CD4-positive, alpha-beta T cell treated with Interleukin-21 for 1 hour (primary cell): Measurements from ENCODE around the gene MYO15B.

Source experiments
- DNase-seq: peaks from one replicate; pipeline ENCODE4 v3.0.0-alpha.2; 2020

MYO15B gene

DNA sequence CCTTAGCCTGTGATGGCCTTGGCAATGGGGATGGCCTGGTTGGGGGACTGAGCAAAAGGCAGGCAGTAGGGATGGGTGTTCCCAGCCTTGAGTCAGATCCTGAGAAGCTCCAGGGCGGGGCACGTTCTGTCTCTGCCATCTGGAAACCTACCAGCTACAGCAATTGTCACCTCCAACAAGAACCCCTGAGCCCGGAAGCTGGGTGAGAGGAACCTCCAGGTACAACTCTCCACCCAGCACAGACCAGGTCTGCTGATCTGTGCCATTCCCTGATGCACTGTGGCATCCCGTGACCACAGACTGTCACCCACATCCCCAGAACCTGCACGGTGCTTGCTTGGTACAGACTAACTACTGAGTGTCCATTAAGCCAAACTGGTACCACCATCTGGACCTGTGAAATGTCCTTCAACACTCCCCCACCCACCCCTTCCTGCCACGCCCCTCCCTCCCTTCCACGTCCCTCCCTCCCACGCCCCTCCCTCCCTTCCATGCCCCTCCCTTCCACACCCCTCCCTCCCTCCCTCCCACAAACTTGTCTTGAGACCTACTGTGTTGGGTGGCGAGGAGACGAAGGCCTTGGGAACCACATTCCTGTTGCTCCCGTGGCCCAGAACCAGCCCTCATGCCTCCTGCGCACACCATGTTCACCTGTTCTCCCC, 16.6 kb downstream of the MYO15B start:
- no peak for DNase-seq

DNA sequence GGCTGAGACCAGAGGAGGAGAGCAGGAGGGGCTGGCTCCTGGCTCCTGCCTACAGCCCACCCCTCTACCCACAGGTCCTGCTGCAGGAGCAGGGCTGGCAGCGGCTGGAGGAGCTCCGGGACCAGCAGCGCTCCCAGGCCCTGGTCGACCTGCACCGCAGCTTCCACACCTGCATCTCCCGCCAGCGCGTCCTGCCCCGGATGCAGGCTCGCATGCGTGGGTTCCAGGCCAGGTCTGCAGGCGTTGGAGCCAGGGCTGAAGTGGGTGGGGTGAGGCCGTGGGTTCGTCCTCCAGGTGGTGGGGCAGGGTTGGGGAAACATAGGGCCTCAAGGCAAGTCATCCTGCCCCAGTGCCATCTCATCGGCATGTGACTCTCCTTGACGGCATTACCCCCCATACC, 18.2 kb downstream of the MYO15B start:
- no peak for DNase-seq

- DNase-seq = no peak
Observed at GRCh38 chr17:75607086-75607485, 19.5 kb downstream of the MYO15B start.

GRCh38 chr17:75610103-75610984, 22.7 kb downstream of the MYO15B start:
- DNase-seq = no peak

DNA sequence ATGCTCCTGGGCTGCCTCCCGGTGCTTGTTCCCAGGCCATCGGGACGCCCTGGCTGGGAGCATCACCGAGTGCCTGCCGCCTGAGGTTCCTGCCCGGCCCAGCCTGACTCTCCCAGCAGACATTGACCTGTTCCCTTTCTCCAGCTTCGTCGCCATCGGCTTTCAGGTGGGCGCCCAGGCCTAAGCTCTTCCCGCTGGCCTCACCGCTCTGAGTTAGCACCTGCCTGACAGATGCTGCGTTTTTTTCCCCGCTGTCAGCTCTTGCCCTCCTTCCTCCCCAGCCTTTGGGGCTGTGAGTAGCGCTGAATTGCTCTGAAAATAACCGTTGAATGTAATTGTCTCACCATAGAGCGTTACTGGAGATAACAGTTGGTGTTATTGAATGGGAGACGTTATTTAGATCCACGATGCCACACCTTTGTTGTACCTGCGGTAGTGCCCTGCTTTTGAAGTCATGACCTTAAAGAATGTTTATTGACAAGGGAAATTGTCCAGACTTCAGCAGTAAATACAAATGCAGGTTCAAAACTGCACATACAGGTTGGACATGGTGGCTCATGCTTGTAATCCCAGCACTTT, 24.3 kb downstream of the MYO15B start:
- DNase-seq = no peak

GRCh38 chr17:75612906-75613626, 25.5 kb downstream of the MYO15B start:
- DNase-seq = no peak

DNA sequence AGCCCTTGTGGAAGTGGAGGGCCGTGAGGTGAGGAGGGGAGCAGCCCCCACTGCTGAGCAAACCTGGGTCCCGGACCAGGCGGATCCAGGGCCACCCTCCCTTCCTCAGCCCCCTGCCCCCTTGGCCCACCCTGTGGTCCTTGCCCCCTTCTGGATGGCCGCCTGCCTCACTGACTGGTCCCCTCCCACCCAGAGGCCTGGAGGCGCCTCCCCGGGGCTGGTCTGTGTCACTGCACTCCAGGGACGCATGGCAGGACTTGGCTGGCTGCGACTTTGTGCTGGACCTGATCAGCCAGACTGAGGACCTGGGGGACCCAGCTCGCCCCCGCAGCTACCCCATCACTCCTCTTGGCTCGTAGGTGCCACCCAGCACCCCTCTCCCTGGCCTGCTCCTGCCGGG, 26.4 kb downstream of the MYO15B start:
- no peak for DNase-seq

- DNase-seq = no peak
Observed at GRCh38 chr17:75614556-75615270, 27.1 kb downstream of the MYO15B start.

DNA sequence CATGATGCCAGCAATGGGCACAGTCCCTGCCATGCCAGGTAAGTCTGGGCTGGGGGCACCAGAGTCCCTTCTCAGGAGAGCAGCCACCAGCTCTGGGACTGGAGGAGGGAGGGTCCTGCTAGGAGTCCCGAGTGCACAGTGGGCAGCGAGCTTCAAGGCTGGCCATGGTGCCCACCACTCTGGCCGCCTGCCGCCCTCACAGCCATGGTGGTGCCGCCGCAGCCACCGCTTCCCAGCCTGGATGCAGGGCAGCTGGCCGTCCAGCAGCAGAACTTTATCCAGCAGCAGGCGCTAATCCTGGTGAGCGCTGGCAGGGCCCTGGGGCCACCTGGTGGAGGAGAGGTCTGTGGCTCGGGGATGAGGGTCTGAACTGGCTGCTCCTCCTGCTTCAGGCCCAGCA, 27.7 kb downstream of the MYO15B start:
- no peak for DNase-seq

DNA sequence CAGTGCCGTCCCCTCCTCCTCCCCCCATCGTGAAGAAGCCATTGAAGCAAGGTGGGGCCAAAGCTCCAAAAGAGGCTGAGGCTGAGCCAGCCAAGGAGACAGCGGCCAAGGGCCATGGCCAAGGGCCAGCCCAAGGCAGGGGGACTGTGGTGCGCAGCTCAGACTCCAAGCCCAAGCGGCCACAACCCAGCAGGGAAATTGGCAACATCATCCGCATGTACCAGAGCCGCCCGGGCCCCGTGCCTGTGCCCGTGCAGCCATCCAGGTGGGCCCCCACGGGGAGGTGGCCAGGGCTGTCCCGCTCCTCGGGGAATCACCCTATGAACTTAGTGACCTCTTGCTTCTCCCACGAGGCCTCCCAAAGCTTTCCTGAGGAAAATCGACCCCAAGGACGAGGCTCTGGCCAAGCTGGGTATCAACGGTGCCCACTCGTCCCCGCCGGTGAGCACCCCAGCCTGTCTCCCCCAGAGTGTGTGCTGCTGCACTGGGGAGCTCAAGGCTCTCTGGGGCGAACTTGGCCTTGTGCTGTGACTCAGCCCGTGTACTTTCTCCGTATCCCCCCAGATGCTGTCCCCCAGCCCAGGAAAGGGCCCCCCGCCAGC, 29.0 kb downstream of the MYO15B start:
- DNase-seq = no peak

DNA sequence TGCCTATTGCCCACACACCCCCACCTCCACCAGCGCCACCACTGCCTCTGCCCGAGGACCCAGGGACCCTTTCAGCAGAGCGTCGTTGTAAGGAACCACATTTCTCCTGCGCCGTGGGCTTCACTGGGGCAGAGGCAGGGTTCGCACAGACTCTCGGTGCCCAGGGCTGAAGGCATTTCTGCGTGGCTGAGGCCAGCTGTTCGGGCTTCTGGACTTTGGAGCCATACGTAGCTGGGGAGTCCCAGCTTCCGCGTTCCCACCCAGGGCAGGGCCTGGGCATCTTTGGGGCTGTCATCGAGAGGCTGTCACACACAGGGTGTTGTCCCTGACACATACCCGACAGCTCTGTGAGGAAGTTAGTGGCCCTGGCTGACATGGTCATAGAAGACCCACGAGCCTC, 29.6 kb downstream of the MYO15B start:
- no peak for DNase-seq

DNA sequence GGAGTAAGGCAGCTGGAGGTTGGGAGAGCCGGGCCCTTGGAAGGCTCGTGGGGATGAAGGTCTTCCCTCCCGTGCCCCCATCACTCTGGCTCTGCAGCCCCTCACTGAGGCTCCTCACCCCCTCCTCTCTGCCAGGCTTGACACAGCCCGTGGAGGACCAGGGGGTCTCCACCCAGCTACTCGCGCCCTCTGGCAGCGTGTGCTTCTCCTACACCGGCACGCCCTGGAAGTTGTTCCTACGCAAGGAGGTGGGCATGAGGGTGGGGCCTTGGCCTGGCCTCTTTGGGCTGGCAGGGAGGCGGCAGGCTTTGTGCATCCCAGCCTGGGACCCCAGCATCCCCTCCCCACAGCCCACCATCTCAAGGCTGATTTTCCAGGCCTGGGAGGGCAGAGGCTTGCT, 30.1 kb downstream of the MYO15B start:
- DNase-seq = no peak

DNA sequence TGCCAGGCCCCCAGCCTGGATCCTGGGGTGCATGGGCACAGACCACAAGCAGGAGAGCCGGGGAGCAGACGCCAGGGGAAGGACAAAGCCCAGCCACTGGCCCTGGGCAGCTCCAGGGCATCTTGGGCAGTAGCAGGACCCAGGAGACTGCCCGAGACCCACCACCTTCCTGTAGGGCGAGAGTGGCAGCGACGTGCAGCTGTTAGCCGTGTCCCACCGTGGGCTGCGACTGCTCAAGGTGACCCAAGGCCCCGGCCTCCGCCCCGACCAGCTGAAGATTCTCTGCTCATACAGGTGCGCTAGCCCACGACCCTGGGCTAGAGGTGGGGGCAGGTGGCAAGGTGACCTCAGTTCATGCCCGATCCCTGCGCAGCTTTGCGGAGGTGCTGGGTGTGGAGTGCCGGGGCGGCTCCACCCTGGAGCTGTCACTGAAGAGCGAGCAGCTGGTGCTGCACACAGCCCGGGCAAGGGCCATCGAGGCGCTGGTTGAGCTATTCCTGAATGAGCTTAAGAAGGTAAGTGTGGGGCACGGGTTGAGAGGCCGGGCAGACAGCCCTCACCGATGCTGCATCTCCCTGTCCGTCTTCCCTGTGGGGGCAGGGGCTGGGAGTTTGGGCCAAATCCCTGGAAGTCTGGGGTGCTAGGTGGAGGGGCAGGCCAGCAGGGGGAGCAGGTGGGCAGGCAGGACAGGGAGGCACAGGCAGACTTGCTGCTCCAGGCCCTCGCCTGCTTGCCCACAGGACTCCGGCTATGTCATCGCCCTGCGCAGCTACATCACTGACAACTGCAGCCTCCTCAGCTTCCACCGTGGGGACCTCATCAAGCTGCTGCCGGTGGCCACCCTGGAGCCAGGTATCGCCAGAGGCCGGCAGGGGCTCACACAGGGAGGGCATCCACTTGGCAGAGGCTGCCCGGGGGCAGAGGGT, 32.2 kb downstream of the MYO15B start:
- no peak for DNase-seq

DNA sequence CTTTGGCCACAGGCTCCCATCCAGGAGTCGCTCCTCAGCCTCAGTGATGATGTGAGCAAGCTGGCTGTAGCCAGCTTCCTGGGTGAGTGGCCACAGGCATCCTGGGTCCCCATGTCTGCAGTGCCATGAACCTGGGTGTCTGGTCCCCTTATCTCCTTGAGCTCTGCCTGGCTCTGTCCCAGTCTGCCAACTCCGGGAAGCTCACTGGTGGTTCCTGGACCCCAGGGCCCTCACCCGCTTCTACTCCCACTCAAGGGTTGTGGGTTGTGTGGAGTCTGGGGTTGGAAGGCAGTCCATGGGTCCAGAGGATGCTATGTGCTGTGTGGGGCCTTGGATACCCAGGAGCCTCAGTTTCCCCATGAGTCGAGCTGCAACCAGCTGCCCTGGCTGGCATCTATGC, 33.9 kb downstream of the MYO15B start:
- no peak for DNase-seq

- no peak for DNase-seq
Observed at GRCh38 chr17:75622076-75622475, 34.5 kb downstream of the MYO15B start.

GRCh38 chr17:75622771-75623273, 35.2 kb downstream of the MYO15B start:
- no peak for DNase-seq

- no peak for DNase-seq
Observed at GRCh38 chr17:75623386-75623785, 35.8 kb downstream of the MYO15B start.

DNA sequence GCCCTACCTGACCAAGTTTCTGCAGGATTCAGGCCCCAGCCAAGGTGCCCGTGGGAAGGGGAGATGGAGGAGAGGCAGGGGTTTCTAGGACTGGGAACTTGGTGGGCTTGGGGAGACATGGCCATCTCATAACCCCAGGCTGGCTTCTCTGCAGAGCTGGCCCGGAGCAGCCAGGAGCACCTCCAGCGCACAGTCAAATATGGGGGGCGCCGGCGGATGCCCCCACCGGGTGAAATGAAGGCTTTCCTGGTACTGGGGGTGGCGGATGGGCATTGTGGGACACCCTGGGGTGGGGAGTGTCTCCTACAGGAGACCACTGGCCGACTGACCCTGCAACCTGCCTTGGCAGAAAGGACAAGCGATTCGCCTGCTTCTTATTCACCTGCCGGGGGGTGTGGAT, 36.4 kb downstream of the MYO15B start:
- DNase-seq = no peak

DNA sequence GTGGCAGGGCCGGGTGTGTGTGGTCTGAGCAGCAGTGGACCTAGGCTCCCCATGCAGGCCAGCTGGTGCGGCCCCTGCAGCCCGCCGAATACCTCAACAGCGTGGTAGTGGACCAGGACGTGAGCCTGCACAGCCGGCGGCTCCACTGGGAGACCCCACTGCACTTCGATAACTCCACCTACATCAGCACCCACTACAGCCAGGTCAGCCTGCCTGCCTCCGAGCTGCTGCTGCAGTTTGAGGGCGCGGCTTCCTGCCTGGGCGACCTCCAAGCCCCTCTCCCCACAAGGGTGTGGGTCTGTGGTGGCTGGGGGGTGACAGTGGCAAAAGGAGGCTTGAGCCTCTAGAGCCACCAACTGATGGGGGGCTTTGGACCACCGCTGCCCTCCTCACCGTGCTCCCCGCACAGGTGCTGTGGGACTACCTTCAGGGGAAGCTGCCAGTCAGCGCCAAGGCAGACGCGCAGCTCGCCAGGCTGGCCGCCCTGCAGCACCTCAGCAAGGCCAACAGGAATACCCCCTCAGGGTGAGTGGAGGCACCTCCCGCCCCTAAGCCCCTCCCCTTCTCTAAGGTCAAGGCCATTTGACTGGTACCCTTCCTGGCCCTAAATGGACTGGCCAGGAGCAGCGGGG, 37.2 kb downstream of the MYO15B start:
- DNase-seq = no peak

DNA sequence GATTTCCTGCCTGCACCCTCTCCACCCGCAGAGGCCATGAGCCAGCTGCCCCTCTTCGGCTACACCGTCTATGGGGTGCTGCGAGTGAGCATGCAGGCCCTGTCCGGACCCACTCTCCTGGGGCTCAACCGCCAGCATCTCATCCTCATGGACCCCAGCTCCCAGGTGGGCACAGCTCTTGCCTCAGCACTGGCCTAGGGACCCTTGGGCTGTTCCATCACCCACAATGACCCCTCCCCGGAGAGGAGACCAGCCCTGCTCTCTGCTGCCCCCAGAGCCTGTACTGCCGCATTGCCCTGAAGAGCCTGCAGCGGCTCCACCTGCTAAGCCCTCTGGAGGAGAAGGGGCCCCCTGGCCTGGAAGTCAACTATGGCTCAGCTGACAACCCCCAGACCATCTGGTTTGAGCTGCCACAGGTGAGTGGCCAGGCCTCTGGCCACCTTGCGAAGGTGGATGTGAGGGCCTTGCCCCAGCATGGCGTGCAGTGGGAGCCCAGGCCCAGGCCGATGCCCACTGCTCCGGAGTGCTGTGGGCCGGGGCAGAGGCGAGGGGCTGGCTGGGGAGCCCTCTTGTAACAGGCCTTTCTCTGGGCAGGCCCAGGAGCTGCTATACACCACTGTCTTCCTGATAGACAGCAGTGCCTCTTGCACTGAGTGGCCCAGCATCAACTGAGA, 38.4 kb downstream of the MYO15B start:
- no peak for DNase-seq
